OCI-LY1 (cell line): Measurements from ENCODE around the gene ATP9B.

ENCODE experiments used
- H2AFZ ChIP-seq: fragments of 200-600 bp; sonication (generic), shearing (Covaris generic); 2 replicates; pipeline ENCODE4 v1.6.0; 2014; ENCODE audit warnings: antibody characterized with exemption, mild to moderate bottlenecking, low read length
- H3F3A ChIP-seq: fragments of 200-600 bp; sonication (generic), shearing (Covaris generic); 2 replicates; pipeline ENCODE4 v1.6.0; 2014; ENCODE audit warnings: mild to moderate bottlenecking, antibody characterized with exemption, low read length, moderate library complexity; ENCODE audit not compliant: insufficient read depth
- H3K27ac ChIP-seq: fragments of 200-600 bp; sonication (generic); 2 replicates; pipeline ENCODE4 v1.5.1; 2014; ENCODE audit warnings: low read length, mixed run types, mild to moderate bottlenecking, low read depth; ENCODE audit not compliant: poor library complexity, severe bottlenecking
- H3K27me3 ChIP-seq: fragments of 200-600 bp; sonication (generic); 2 replicates; pipeline ENCODE4 v1.6.0; 2014; ENCODE audit warnings: antibody characterized with exemption, mild to moderate bottlenecking, low read length, moderate library complexity; ENCODE audit not compliant: insufficient read depth
- H3K36me3 ChIP-seq: fragments of 200-600 bp; sonication (generic); 2 replicates; pipeline ENCODE4 v1.6.1; 2014; ENCODE audit warnings: mild to moderate bottlenecking, antibody characterized with exemption, low read length, moderate library complexity, mixed read lengths; ENCODE audit not compliant: insufficient read depth
- H3K4me1 ChIP-seq: fragments of 200-600 bp; sonication (generic); 2 replicates; pipeline ENCODE4 v1.5.1; 2014; ENCODE audit warnings: mild to moderate bottlenecking, low read length, moderate library complexity; ENCODE audit not compliant: insufficient read depth, severe bottlenecking
- H3K4me2 ChIP-seq: fragments of 200-600 bp; sonication (generic), shearing (Covaris generic); 2 replicates; pipeline ENCODE4 v1.6.1; 2014; ENCODE audit warnings: low read length
- H3K4me3 ChIP-seq: fragments of 200-600 bp; sonication (generic); 2 replicates; pipeline ENCODE4 v1.5.1; 2014; ENCODE audit warnings: low read length, low read depth, mild to moderate bottlenecking, mixed read lengths; ENCODE audit not compliant: poor library complexity, severe bottlenecking
- H3K79me2 ChIP-seq: fragments of 200-600 bp; shearing (Covaris generic); 2 replicates; pipeline ENCODE4 v1.6.1; 2016; ENCODE audit warnings: mixed run types, low read length, mixed read lengths; ENCODE audit not compliant: insufficient read depth
- H3K9ac ChIP-seq: fragments of 200-600 bp; sonication (generic), shearing (Covaris generic); 2 replicates; pipeline ENCODE4 v1.6.1; 2014; ENCODE audit warnings: mild to moderate bottlenecking, low read length, mixed read lengths
- H3K9me2 ChIP-seq: fragments of 200-600 bp; sonication (generic), shearing (Covaris generic); 2 replicates; pipeline ENCODE4 v1.6.1; 2014; ENCODE audit warnings: low read depth, mild to moderate bottlenecking, low read length, mixed read lengths
- H3K9me3 ChIP-seq: fragments of 200-600 bp; shearing (Covaris generic); 2 replicates; pipeline ENCODE4 v1.6.1; 2014; ENCODE audit warnings: low read length, mixed read lengths
- H4K20me1 ChIP-seq: fragments of 200-600 bp; sonication (generic), shearing (Covaris generic); 2 replicates; pipeline ENCODE4 v1.6.0; 2016; ENCODE audit warnings: mild to moderate bottlenecking, low read length; ENCODE audit not compliant: insufficient read depth
- EZH2 ChIP-seq: fragments of 200-600 bp; sonication (generic), shearing (Covaris generic); IDR thresholded peaks from 2 replicates; pipeline ENCODE4 v1.8.0; 2017; ENCODE audit warnings: borderline replicate concordance, mixed run types, mild to moderate bottlenecking, antibody characterized with exemption, low read length, moderate library complexity, mixed read lengths
- TF ChIP-seq, protein P1 (sequence below): fragments of 200-600 bp; sonication (generic), shearing (Covaris generic); IDR thresholded peaks from 2 replicates; pipeline ENCODE4 v1.5.1; 2017; ENCODE audit warnings: mild to moderate bottlenecking, antibody characterized with exemption, low read length, moderate library complexity, mixed read lengths

The ATP9B gene

DNA sequence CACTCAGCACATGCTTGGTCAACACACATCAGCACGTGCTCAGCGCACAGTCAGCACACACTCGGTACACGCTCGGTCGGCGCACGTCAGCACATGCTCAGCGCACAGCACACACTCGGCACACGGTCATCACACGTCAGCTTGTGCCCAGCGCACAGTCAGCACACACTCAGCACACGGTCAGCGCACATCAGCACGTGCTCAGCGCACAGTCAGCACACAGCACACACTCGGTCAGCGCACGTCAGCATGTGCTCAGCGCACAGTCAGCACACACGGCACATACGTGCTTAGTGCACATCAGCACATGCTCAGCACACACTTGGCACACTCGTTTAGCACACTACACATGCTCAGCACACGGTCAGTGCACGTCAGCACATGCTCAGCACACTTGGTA is 276.8 kb downstream of the ATP9B start:
- H3K36me3 ChIP-seq: peaks cover 47% of the 10 kb centered on the region
- no peaks in the 10 kb centered on the region for H3K79me2 ChIP-seq
- H3K27me3 ChIP-seq: no peaks in the 10 kb centered on the region
- H3K4me1 ChIP-seq: no peaks in the 10 kb centered on the region
- TF ChIP-seq, protein P1, sequence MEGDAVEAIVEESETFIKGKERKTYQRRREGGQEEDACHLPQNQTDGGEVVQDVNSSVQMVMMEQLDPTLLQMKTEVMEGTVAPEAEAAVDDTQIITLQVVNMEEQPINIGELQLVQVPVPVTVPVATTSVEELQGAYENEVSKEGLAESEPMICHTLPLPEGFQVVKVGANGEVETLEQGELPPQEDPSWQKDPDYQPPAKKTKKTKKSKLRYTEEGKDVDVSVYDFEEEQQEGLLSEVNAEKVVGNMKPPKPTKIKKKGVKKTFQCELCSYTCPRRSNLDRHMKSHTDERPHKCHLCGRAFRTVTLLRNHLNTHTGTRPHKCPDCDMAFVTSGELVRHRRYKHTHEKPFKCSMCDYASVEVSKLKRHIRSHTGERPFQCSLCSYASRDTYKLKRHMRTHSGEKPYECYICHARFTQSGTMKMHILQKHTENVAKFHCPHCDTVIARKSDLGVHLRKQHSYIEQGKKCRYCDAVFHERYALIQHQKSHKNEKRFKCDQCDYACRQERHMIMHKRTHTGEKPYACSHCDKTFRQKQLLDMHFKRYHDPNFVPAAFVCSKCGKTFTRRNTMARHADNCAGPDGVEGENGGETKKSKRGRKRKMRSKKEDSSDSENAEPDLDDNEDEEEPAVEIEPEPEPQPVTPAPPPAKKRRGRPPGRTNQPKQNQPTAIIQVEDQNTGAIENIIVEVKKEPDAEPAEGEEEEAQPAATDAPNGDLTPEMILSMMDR: no peak
- TF ChIP-seq EZH2: no peak
- no peak overlapping the region for H2AFZ ChIP-seq
- H3K9me3 ChIP-seq: 0 out of 2 replicates have a peak, but pooled peaks cover 3% of the 10 kb centered on the region
- H3K4me3 ChIP-seq: no peak overlapping the region
- H3K9me2 ChIP-seq: no peaks in the 10 kb centered on the region
- H3K9ac ChIP-seq: no peak overlapping the region
- H3K27ac ChIP-seq: no peak overlapping the region
- no peaks in the 10 kb centered on the region for H4K20me1 ChIP-seq
- H3K4me2 ChIP-seq: no peak overlapping the region
- H3F3A ChIP-seq: no peaks in the 10 kb centered on the region

DNA sequence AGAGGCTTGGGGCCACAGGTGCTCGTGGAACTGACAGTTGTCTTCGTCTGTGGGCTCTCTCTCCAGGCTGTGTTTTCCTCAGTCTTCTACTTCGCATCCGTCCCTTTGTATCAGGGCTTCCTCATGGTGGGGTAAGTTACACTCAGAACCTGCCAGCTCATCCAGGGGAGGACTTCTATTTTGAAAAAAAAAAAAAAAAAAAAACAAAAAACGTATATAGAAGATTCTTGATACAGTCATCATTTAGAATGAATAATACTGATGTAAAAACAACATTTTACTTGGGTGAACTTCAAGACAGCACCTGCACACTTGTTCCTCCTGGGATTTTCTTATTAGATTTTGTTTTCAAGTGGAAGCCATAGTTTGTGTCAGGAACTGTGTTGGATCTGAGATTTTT is 278.9 kb downstream of the ATP9B start:
- Histone ChIP-seq H4K20me1 (no peaks in the 10 kb centered on the region), H3K9me2 (no peaks in the 10 kb centered on the region), H3K79me2 (no peaks in the 10 kb centered on the region), H3K4me2 (no peak overlapping the region), H3K4me1 (no peaks in the 10 kb centered on the region), H3K36me3 (peaks cover 40% of the 10 kb centered on the region), H3K27me3 (no peaks in the 10 kb centered on the region), H3K27ac (no peak overlapping the region), H3K9me3 (no peaks in the 10 kb centered on the region), H3K4me3 (no peak overlapping the region), H3F3A (no peaks in the 10 kb centered on the region), H3K9ac (no peak overlapping the region), H2AFZ (no peak overlapping the region)
- TF ChIP-seq, protein P1: no peak
- no peak for TF ChIP-seq EZH2

DNA sequence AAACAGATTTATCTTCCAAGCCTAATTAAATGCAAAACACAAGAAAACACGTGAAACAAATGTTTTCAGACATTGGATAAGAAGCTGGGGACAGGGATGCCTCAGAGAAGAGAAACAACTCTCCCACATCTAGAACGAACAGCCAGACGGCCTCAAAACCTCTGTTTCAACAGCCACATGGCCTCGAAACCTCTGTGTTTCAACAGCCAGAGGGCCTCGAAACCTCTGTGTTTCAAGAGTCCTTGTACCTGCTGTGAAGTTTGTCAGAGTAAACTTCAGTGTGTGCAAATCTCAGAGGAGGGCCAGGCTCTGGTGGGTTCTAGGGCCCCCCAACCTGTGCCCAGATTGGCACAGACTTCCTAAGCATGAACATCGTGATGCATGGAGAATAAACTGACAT is 283.2 kb downstream of the ATP9B start:
- Histone ChIP-seq H3K27me3 (no peaks in the 10 kb centered on the region), H3K4me3 (no peak overlapping the region)

More for the DNA sequence above, 283.2 kb downstream of the ATP9B start:
- no peaks in the 10 kb centered on the region for H3F3A ChIP-seq
- peaks cover 4% of the 10 kb centered on the region; the same call in 1 of the 2 replicates for H3K36me3 ChIP-seq
- no peaks in the 10 kb centered on the region for H3K9me2 ChIP-seq
- no peak overlapping the region for H3K4me2 ChIP-seq
- H3K9me3 ChIP-seq: no peaks in the 10 kb centered on the region
- TF ChIP-seq, protein P1: no peak
- TF ChIP-seq EZH2: no peak
- no peaks in the 10 kb centered on the region for H3K79me2 ChIP-seq
- no peaks in the 10 kb centered on the region for H4K20me1 ChIP-seq
- no peak overlapping the region for H2AFZ ChIP-seq
- peaks cover 21% of the 10 kb centered on the region for H3K4me1 ChIP-seq
- no peak overlapping the region for H3K9ac ChIP-seq
- no peak overlapping the region for H3K27ac ChIP-seq
